GM18873 (cell line): ENCODE measurements around the gene ANKRD55.
"Not testable (repeated sequence)": the region's sequence is repeated elsewhere in the genome, so short reads cannot be mapped to it uniquely, and the experiment has no call there.

Source experiments
- ATAC-seq: cut with Tn5 transposase; IDR thresholded peaks from one replicate; pipeline ENCODE4 v1.9.1; 2021; ENCODE audit warnings: mild to moderate bottlenecking, moderate library complexity, moderate number of reproducible peaks; ENCODE audit not compliant: unreplicated experiment, low FRiP score

ANKRD55 gene

DNA sequence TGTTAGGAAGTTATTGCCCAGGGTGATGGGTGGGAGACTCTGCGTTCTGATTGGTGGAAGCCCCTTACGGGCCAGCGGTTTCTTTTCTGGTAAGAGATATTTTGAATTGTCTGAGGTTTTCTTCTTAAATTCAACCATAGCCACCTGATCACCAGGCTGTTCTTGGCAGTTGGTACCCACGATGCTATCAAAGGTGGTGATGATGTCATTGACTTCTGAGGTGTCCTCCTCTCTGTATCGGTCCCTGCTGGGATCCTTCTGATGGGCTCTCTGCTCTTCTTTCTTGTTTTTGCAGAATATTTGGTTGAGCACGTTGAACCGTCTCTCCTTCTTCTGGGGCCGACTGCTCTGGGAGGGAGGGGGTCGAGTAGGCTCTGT is 121.7 kb downstream of the ANKRD55 start:
- no peak for ATAC-seq

DNA sequence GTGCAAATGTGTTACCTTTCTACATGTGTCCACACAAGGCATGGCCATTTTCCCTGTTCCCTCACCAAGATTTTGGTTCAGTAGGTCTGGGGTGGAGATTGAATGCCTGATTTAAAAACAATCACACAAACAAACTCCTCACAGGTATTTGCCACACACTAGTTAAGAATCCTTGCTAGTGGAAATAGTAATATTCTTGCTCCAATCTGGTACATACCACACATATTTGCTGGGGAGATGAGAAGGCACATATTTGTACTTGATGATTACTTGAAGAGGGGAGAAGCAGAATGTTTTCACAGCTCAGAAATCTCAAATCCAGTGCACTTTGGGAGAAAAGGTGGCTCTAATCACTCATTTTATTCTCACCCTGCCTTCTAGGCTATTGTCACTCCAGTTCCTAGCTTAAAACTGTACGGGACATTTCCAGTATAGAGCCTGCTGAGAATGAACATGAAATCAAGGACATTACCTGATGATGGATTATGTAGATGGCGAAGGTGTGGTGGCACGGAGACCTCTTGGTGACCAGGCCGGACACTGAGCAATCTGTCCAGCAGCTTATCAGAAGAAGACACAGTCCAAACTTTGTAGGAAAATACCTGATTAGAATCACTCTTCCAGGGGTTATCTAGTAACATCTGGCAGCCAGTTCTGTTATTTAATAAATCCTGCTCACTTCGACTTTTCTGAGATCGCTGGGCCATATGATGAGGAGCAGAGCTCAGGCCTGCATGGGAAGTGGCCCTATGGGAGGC is 122.3 kb downstream of the ANKRD55 start:
- ATAC-seq = no peak

GRCh38 chr5:56108246-56108645 is 124.9 kb downstream of the ANKRD55 start:
- no peak for ATAC-seq

DNA sequence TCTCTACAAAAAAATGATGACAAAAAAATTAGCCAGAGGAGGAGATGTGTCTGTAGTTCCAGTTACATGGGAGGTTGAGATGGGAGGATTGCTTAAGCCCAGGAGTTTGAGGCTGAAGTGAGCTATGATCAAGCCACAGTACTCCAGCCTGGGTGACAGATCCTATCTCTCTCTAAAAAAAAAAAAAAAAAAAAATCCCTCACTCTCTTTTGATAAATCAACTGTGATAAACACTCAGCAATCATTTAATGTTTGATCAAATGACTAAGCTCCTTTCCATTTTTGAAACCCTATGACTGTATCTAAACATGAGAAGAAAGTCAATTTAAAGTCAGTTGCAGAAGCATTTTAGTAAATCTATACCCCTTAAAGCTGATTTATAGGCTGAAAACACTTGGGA is 126.3 kb downstream of the ANKRD55 start:
- ATAC-seq = no peak

DNA sequence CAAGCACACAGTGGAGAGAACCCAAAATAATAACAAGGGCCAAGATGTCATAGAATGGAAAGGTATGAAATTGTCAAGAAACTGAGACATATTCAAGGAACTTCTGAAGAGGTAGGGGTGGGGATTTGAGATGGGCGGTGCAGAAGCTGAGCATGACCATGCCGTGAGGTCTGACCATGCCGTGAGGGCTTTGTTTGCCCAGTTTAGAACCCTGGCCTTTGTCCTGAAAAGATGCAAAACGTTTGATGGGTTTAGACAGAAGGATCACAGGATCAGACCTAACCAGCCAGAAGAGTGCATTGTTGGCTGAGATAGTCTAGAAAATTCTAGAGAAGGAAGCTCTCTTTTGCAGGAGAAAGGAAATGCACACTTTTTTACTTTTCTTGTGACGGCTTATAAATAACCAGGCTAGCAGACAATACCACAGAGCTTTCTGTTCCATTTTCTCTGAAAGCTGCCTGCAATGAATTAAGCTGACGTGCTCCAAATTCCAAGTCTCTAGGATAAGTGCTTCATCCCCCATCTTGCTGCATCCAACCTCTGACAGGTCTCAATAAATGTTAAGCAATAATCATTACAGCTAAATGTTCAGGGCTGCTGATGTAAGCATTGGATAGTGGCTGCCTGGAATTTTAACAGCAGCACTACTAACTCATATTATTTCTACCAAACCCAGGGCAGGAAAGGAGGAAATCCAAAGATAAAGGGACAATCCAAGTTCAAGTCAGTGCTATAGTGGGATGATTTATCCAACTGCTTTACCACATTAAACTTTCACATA is 127.4 kb downstream of the ANKRD55 start:
- ATAC-seq = no peak

- no peak for ATAC-seq
Observed at GRCh38 chr5:56102889-56103288, 130.2 kb downstream of the ANKRD55 start.

DNA sequence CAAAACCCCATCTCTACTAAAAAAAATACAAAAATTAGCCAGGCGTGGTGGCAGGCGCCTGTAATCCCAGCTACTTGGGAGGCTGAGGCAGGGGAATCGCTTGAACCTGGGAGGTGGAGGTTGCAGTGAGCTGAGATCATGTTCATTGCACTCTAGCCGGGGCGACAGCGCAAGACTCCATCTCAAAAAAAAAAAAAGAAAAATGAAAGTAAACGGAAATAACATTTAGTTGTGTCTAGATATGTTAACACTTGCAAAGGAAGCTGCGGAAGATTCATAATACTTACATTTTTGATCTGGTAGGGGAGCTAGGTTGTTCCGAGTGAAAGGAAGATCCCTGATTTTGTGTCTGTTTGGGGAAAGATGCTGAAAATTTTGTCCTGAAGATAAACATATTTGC is 130.9 kb downstream of the ANKRD55 start:
- not testable (repeated sequence) for ATAC-seq

GRCh38 chr5:56101180-56101579 is 131.9 kb downstream of the ANKRD55 start:
- no peak for ATAC-seq

DNA sequence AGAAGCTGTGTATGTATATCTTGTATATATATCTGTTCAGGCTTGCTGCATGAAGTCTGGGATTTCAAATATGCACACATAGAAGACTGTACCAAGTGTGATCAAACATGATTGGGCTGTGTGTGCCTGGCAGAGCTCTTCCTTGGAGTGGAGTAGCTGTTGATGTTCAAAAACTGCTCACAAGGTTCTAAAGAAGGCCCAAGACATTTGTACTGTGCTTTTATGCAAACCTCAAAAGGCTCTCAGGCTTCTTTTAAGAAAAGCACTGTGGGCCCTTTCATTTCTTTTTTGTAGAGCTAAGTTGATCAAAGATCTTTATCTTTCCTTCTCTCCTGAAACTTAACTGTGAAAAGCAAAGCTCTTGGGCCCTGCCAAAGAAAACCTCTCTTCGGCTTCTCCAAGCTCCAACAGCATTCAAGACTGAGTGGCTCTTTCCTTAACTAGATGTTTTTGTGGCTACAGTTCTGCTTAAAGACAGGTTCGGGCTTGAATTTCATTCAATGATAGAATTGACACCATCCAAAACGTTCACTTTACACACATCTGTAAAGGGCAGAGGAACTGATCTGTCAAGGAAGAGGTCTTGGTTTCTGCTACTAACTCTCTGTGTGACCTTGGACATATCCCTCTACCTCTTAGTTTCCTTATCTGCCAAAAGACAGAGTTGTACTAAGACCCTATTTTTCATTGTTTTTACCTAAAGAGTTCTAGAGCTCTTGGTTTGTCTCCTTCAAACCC is 132.5 kb downstream of the ANKRD55 start:
- no peak for ATAC-seq

DNA sequence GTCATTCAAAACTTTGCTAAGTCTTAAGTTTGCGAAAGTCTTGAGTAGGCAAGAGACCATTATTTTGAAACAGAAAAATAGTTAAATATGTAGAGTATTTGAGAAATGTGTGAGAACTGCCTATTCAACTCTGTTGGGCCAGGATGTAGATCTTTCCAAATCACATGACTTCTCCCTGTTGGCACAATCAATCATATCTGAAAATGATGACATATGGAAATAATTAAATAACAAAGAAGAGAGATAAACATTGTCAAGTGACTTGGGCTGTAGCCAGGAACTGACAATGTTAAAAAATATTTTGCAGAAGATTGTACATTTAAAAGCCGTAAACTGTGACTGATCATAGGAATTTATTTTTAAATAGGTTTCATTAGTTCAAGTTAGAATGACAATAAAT is 133.8 kb downstream of the ANKRD55 start:
- ATAC-seq = no peak

- ATAC-seq = no peak
Observed at GRCh38 chr5:56097055-56097454, 136.1 kb downstream of the ANKRD55 start.

DNA sequence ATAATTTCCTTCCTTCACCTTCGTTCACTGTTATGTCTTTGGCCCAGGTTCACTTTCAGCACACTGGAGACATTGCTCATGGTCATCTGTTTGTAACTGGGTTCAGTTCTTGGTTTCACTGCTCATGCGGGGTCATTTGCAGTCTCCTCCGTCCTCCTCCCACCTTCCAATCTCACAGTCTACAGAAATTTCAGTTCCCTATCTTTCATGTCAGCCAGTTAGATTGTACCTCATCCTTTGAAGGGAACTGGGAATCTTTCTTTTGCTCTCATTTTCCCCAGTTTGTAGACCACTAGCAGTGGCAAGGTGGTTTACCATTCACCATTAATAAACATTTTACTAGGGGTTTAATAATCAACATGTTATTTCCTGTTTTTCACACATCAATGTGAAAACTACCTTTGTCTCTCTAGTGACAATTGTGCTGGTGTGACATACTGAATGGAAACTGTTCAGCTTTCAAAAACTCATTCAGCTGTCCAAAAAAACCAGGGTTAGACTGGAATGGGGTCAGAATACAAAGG is 137.5 kb downstream of the ANKRD55 start:
- ATAC-seq = peak; percentile 62

DNA sequence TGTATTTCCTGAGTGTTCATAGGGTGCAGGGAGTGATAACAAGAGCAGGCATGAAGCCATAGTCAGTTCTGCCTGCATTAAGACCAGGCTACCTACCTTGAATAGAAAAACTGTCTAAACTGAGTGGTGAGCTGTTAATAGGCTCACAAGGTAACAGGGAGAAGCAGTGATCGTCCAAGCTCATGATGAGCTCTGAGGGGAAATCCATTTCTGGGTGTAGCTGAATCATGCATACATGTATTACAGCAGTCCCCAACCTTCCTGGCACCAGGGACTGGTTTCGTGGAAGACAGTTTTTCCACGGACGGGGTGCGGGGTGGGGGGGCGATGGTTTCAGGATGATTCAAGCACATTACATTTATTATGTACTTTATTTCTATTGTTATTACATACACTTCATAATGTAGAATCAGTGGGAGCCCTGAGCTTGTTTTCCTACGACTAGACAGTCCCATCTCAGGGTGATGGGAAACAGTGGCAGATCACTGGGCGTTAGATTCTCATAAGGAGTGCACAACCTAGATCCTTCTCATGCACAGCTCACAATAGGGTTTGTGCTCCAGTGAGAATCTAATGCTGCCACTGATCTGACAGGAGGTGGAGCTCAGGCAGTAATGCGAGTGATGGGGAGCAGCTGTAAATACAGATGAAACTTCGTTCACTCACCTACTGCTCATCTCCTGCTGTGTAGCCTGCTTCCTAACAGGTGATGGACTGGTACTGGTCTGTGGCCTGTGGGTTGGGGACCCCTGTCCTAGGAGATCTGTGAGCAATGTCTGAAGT is 138.4 kb downstream of the ANKRD55 start:
- ATAC-seq = peak; percentile 20

- ATAC-seq = no peak
Observed at GRCh38 chr5:56093970-56094369, 139.2 kb downstream of the ANKRD55 start.

GRCh38 chr5:56092115-56092514 is 141.0 kb downstream of the ANKRD55 start:
- ATAC-seq = no peak

- ATAC-seq = no peak
Observed at GRCh38 chr5:56091664-56092063, 141.5 kb downstream of the ANKRD55 start.

- no peak for ATAC-seq
Observed at GRCh38 chr5:56090793-56091460, 142.2 kb downstream of the ANKRD55 start.

DNA sequence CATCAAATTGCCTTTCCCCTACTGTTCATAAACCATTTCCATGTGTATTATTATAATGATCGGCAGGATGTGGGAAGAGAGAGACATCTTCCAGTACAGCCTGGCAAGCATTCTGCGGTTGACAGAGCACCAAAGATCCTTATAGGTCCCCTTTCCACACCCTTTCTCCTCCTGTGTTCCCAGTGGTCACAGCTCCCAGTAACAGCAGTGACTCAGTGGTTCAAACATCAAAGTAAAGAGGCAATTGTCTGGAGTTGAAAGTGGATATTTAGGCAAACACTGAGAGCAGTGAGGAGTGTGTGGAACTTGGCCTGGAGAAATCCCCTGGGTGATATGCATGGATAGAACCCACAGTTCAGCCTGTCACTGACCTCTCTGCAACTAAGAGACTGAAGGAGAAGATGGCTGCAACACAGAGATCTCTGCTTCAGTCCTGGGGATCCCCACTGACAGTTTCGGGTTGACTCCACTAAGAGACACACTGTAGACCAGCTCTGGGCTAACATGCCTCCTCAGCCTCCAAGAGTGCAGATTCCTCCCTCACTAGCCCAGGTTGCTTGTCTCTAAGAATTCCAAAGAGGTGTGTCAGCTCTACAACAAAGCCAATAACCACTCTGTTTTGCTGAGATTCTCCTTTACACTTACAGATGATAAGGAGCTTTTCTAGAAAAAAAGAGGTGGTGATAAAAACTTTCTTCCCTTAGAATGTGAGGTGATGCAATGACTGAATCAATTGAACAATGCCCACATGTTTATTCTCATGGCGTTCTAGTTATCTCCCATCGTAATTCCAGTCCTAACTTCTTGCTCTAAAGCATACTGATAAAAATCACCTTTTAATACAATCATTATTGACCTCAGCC is 143.9 kb downstream of the ANKRD55 start:
- ATAC-seq = peak; percentile 84

GRCh38 chr5:56088431-56088949 is 144.6 kb downstream of the ANKRD55 start:
- no peak for ATAC-seq
